Measurements from ENCODE around the gene COL4A1. TPM values are rescaled to one million over a fixed set of nuclear protein-coding genes. Genes with fewer than 3 reads are reported as not detected.

COL4A1 gene
- polyA plus RNA-seq, 1 donor = 146 TPM

DNA sequence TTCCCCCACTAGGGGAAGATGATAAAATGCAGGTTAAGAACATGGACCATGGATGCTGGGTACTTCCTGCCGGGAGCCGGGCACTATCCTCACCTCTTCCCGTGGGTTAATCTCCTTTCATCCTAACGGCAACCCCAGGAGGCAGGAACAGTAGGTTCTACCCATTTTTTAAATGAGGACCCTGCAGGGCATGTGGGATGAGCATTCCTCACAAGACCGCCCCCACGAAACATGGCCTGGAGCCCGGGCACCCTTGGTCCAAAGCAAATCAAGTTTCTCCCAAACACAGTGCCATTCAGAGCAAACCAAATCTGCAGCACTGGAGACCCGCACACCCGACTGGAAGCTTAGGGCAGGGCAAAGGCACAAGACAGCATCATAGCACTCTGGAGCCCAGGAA lies 35.5 kb upstream of the COL4A1 start:
- H3K27ac ChIP-seq (ENCODE audit: low read length) = no peak overlapping the region
- H3K4me3 ChIP-seq (ENCODE audit: low read length) = no peak overlapping the region
- DNase-seq = no peak
- peaks cover 25% of the 10 kb centered on the region for H3K4me1 ChIP-seq (ENCODE audit: control insufficient read depth, insufficient read depth, low read length)
- no peaks in the 10 kb centered on the region for H3K9me3 ChIP-seq (ENCODE audit: control insufficient read depth, low read depth, low read length)
- H3K36me3 ChIP-seq (ENCODE audit: control insufficient read depth, insufficient read depth, low read length) = no peaks in the 10 kb centered on the region
- no CpG with 5 or more reads among the region's 9 CpGs for WGBS (ENCODE audit: insufficient coverage, low lambda C conversion rate)
- H3K27me3 ChIP-seq (ENCODE audit: control insufficient read depth, insufficient read depth, low read length) = no peaks in the 10 kb centered on the region

GRCh38 chr13:110341445-110342244 lies 34.7 kb upstream of the COL4A1 start:
- H3K4me3 ChIP-seq (ENCODE audit: low read length) = no peak overlapping the region
- H3K27ac ChIP-seq (ENCODE audit: low read length) = peak overlapping the region; percentile 70
- WGBS (ENCODE audit: insufficient coverage, low lambda C conversion rate) = no CpG with 5 or more reads among the region's 14 CpGs
- H3K27me3 ChIP-seq (ENCODE audit: control insufficient read depth, insufficient read depth, low read length) = no peaks in the 10 kb centered on the region
- H3K9me3 ChIP-seq (ENCODE audit: control insufficient read depth, low read depth, low read length) = no peaks in the 10 kb centered on the region
- DNase-seq = peak in 1 of 2 donors; percentile 31
- H3K4me1 ChIP-seq (ENCODE audit: control insufficient read depth, insufficient read depth, low read length) = peaks cover 17% of the 10 kb centered on the region
- H3K36me3 ChIP-seq (ENCODE audit: control insufficient read depth, insufficient read depth, low read length) = no peaks in the 10 kb centered on the region

- H3K27ac ChIP-seq (ENCODE audit: low read length) = peak overlapping the region; percentile 70
- H3K27me3 ChIP-seq (ENCODE audit: control insufficient read depth, insufficient read depth, low read length) = no peaks in the 10 kb centered on the region
- peaks cover 17% of the 10 kb centered on the region for H3K4me1 ChIP-seq (ENCODE audit: control insufficient read depth, insufficient read depth, low read length)
- H3K36me3 ChIP-seq (ENCODE audit: control insufficient read depth, insufficient read depth, low read length) = no peaks in the 10 kb centered on the region
- H3K4me3 ChIP-seq (ENCODE audit: low read length) = no peak overlapping the region
- peak in 1 of 2 donors; percentile 41 for DNase-seq
- H3K9me3 ChIP-seq (ENCODE audit: control insufficient read depth, low read depth, low read length) = no peaks in the 10 kb centered on the region
- no CpG with 5 or more reads among the region's 24 CpGs for WGBS (ENCODE audit: insufficient coverage, low lambda C conversion rate)
These were observed 34.0 kb upstream of the COL4A1 start for GRCh38 chr13:110340812-110341444.

- WGBS (ENCODE audit: insufficient coverage, low lambda C conversion rate) = 95% methylated on average over 4 of the region's 9 CpGs
- no peak for DNase-seq
- Histone ChIP-seq H3K27ac (ENCODE audit: low read length) (peak overlapping the region; percentile 70), H3K9me3 (ENCODE audit: control insufficient read depth, low read depth, low read length) (no peaks in the 10 kb centered on the region), H3K36me3 (ENCODE audit: control insufficient read depth, insufficient read depth, low read length) (no peaks in the 10 kb centered on the region), H3K4me1 (ENCODE audit: control insufficient read depth, insufficient read depth, low read length) (peaks cover 17% of the 10 kb centered on the region), H3K27me3 (ENCODE audit: control insufficient read depth, insufficient read depth, low read length) (no peaks in the 10 kb centered on the region), H3K4me3 (ENCODE audit: low read length) (no peak overlapping the region)
These were observed 33.1 kb upstream of the COL4A1 start for GRCh38 chr13:110339975-110340550.

- no peaks in the 10 kb centered on the region for H3K9me3 ChIP-seq (ENCODE audit: control insufficient read depth, low read depth, low read length)
- no peak overlapping the region for H3K27ac ChIP-seq (ENCODE audit: low read length)
- no peak overlapping the region for H3K4me3 ChIP-seq (ENCODE audit: low read length)
- no CpG with 5 or more reads among the region's 6 CpGs for WGBS (ENCODE audit: insufficient coverage, low lambda C conversion rate)
- H3K27me3 ChIP-seq (ENCODE audit: control insufficient read depth, insufficient read depth, low read length) = no peaks in the 10 kb centered on the region
- peaks cover 2% of the 10 kb centered on the region for H3K36me3 ChIP-seq (ENCODE audit: control insufficient read depth, insufficient read depth, low read length)
- H3K4me1 ChIP-seq (ENCODE audit: control insufficient read depth, insufficient read depth, low read length) = peaks cover 17% of the 10 kb centered on the region
- DNase-seq = no peak
These were observed 32.3 kb upstream of the COL4A1 start for GRCh38 chr13:110339263-110339662.

DNA sequence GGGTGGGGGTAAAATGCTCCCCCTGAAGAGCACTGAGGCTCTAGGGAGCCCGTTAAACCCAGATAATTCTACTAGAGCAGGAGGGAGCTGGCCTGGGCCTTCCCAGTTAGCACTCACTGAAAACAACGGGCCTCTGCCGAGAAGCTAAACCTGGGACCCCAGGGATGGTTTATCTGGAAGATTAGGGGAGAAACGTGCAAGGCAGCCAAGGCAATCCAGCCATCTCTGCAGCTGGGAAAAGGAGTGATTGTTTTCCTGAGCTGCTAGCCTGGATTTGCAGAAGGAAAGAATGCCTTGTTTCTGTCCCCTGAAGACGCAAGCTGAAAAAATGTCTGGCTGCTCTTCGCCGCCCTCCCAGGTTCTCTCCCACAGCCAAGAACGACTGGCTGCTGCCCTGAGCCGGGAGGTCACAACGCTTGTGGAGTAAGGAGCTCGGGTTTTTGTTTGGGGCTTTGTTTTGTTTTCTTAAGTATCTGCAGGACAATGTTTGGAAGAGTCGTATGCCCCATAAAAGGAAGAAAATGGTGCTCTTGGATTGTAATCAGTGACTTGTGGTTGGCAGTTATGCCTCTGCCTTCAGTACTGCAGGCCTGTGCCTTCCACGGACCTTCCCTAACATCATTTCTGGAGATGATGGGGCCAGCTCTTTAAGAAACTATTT lies 31.6 kb upstream of the COL4A1 start:
- no peak overlapping the region for H3K4me3 ChIP-seq (ENCODE audit: low read length)
- DNase-seq = peak in 1 of 2 donors; percentile 42
- H3K27ac ChIP-seq (ENCODE audit: low read length) = peak overlapping the region; percentile 72
- peaks cover 17% of the 10 kb centered on the region for H3K4me1 ChIP-seq (ENCODE audit: control insufficient read depth, insufficient read depth, low read length)
- H3K9me3 ChIP-seq (ENCODE audit: control insufficient read depth, low read depth, low read length) = no peaks in the 10 kb centered on the region
- H3K27me3 ChIP-seq (ENCODE audit: control insufficient read depth, insufficient read depth, low read length) = no peaks in the 10 kb centered on the region
- no CpG with 5 or more reads among the region's 13 CpGs for WGBS (ENCODE audit: insufficient coverage, low lambda C conversion rate)
- H3K36me3 ChIP-seq (ENCODE audit: control insufficient read depth, insufficient read depth, low read length) = peaks cover 2% of the 10 kb centered on the region

- no CpG with 5 or more reads among the region's 7 CpGs for WGBS (ENCODE audit: insufficient coverage, low lambda C conversion rate)
- Histone ChIP-seq H3K36me3 (ENCODE audit: control insufficient read depth, insufficient read depth, low read length) (peaks cover 2% of the 10 kb centered on the region), H3K4me1 (ENCODE audit: control insufficient read depth, insufficient read depth, low read length) (peaks cover 17% of the 10 kb centered on the region), H3K27me3 (ENCODE audit: control insufficient read depth, insufficient read depth, low read length) (no peaks in the 10 kb centered on the region), H3K27ac (ENCODE audit: low read length) (no peak overlapping the region), H3K9me3 (ENCODE audit: control insufficient read depth, low read depth, low read length) (no peaks in the 10 kb centered on the region), H3K4me3 (ENCODE audit: low read length) (no peak overlapping the region)
- DNase-seq = no peak
These were observed 30.3 kb upstream of the COL4A1 start for GRCh38 chr13:110337247-110337646.

GRCh38 chr13:110336681-110337080 lies 29.7 kb upstream of the COL4A1 start:
- H3K27ac ChIP-seq (ENCODE audit: low read length) = no peak overlapping the region
- H3K9me3 ChIP-seq (ENCODE audit: control insufficient read depth, low read depth, low read length) = no peaks in the 10 kb centered on the region
- peaks cover 17% of the 10 kb centered on the region for H3K4me1 ChIP-seq (ENCODE audit: control insufficient read depth, insufficient read depth, low read length)
- H3K27me3 ChIP-seq (ENCODE audit: control insufficient read depth, insufficient read depth, low read length) = no peaks in the 10 kb centered on the region
- no peak for DNase-seq
- H3K4me3 ChIP-seq (ENCODE audit: low read length) = no peak overlapping the region
- WGBS (ENCODE audit: insufficient coverage, low lambda C conversion rate) = no CpG with 5 or more reads among the region's 5 CpGs
- peaks cover 2% of the 10 kb centered on the region for H3K36me3 ChIP-seq (ENCODE audit: control insufficient read depth, insufficient read depth, low read length)

GRCh38 chr13:110336108-110336507 lies 29.2 kb upstream of the COL4A1 start:
- DNase-seq = no peak
- no peak overlapping the region for H3K4me3 ChIP-seq (ENCODE audit: low read length)
- 80% methylated on average over 1 of the region's 9 CpGs for WGBS (ENCODE audit: insufficient coverage, low lambda C conversion rate)
- H3K27ac ChIP-seq (ENCODE audit: low read length) = no peak overlapping the region
- H3K9me3 ChIP-seq (ENCODE audit: control insufficient read depth, low read depth, low read length) = no peaks in the 10 kb centered on the region
- peaks cover 17% of the 10 kb centered on the region for H3K4me1 ChIP-seq (ENCODE audit: control insufficient read depth, insufficient read depth, low read length)
- no peaks in the 10 kb centered on the region for H3K27me3 ChIP-seq (ENCODE audit: control insufficient read depth, insufficient read depth, low read length)
- peaks cover 2% of the 10 kb centered on the region for H3K36me3 ChIP-seq (ENCODE audit: control insufficient read depth, insufficient read depth, low read length)

GRCh38 chr13:110334841-110335490 lies 28.0 kb upstream of the COL4A1 start:
- no peak for DNase-seq
- WGBS (ENCODE audit: insufficient coverage, low lambda C conversion rate) = no CpG with 5 or more reads among the region's 11 CpGs
- H3K36me3 ChIP-seq (ENCODE audit: control insufficient read depth, insufficient read depth, low read length) = peaks cover 2% of the 10 kb centered on the region
- H3K4me1 ChIP-seq (ENCODE audit: control insufficient read depth, insufficient read depth, low read length) = peaks cover 9% of the 10 kb centered on the region
- H3K9me3 ChIP-seq (ENCODE audit: control insufficient read depth, low read depth, low read length) = no peaks in the 10 kb centered on the region
- no peaks in the 10 kb centered on the region for H3K27me3 ChIP-seq (ENCODE audit: control insufficient read depth, insufficient read depth, low read length)
- H3K27ac ChIP-seq (ENCODE audit: low read length) = no peak overlapping the region
- H3K4me3 ChIP-seq (ENCODE audit: low read length) = no peak overlapping the region

All from large intestine (tissue), 3 donors.